IMR-90 (cell line): ENCODE results near the gene PAFAH1B1. TPM values are rescaled to one million over a fixed set of nuclear protein-coding genes. Genes with fewer than 3 reads are reported as not detected.

Experiments used
- ATAC-seq: fragments of 200-7000 bp; cut with Tn5 transposase; 2 replicates; pipeline ENCODE4 v1.9.1; 2020; ENCODE audit warnings: low read depth, mild to moderate bottlenecking, moderate library complexity
- BruUV-seq: library from RNA; stranded (reverse); fragments of 400-500 nt; replicated peaks from 2 replicates; lab custom pipeline; 2021; lab: Mats Ljungman, UMichigan
- CTCF ChIA-PET: fragments of 300-600 bp; formaldehyde crosslinking; extraction: SDS; loops from one replicate; lab custom pipeline; 2021; ENCODE audit warnings: antibody characterized with exemption; lab: Yijun Ruan, JAX
- POLR2A ChIA-PET: fragments of 300-600 bp; sonication (Branson Sonifier 250); formaldehyde crosslinking; loops from one replicate; lab custom pipeline; 2022; ENCODE audit warnings: antibody characterized with exemption; ENCODE audit not compliant: unreplicated experiment; lab: Charles Lee
- DNase-seq: peaks from one replicate; pipeline ENCODE4 v3.0.0; 2013
- H2AFZ ChIP-seq: replicated peaks from 2 replicates; pipeline ENCODE3; 2013; ENCODE audit warnings: low read length, mild to moderate bottlenecking; ENCODE audit not compliant: poor library complexity
- H2AK5ac ChIP-seq: 2 replicates; pipeline ENCODE4 v1.6.1; 2013; ENCODE audit warnings: low read depth, low read length, inconsistent platforms
- H2AK9ac ChIP-seq: replicated peaks from 2 replicates; pipeline ENCODE3; 2013; ENCODE audit warnings: mild to moderate bottlenecking, low read depth, low read length, moderate library complexity; ENCODE audit not compliant: poor library complexity
- H2BK120ac ChIP-seq: 2 replicates; pipeline ENCODE4 v1.6.1; 2013; ENCODE audit warnings: low read depth, low read length, inconsistent platforms
- H2BK15ac ChIP-seq: 3 replicates; pipeline ENCODE4 v1.6.1; 2013; ENCODE audit warnings: low read depth, low read length, inconsistent platforms
- H2BK20ac ChIP-seq: 2 replicates; pipeline ENCODE4 v1.6.1; 2013; ENCODE audit warnings: low read depth, mild to moderate bottlenecking, inconsistent platforms, low read length, moderate library complexity
- H2BK5ac ChIP-seq: 2 replicates; pipeline ENCODE4 v1.6.1; 2013; ENCODE audit warnings: mild to moderate bottlenecking, low read depth, low read length, inconsistent platforms; ENCODE audit not compliant: poor library complexity, severe bottlenecking
- H3K14ac ChIP-seq: replicated peaks from 2 replicates; pipeline ENCODE4 v1.6.1; 2013; ENCODE audit warnings: low read depth, low read length, inconsistent platforms
- H3K18ac ChIP-seq: 2 replicates; pipeline ENCODE4 v1.6.1; 2013; ENCODE audit warnings: low read depth, low read length, control low read depth
- H3K23ac ChIP-seq: 2 replicates; pipeline ENCODE4 v1.6.1; 2013; ENCODE audit warnings: low read depth, low read length, inconsistent platforms
- H3K27ac ChIP-seq: 2 replicates; pipeline ENCODE4 v1.5.1; 2013; ENCODE audit warnings: mild to moderate bottlenecking, control low read depth, low read length; ENCODE audit not compliant: insufficient read depth
- H3K27me3 ChIP-seq: 2 replicates; pipeline ENCODE4 v1.6.1; 2013; ENCODE audit warnings: low read length; ENCODE audit not compliant: control insufficient read depth, insufficient read depth
- H3K36me3 ChIP-seq: 2 replicates; pipeline ENCODE4 v1.6.1; 2013; ENCODE audit warnings: low read length, mixed read lengths; ENCODE audit not compliant: control insufficient read depth, insufficient read depth
- H3K4ac ChIP-seq: 2 replicates; pipeline ENCODE4 v1.6.1; 2013; ENCODE audit warnings: low read depth, low read length, inconsistent platforms
- H3K4me1 ChIP-seq: 2 replicates; pipeline ENCODE4 v1.6.1; 2013; ENCODE audit warnings: low read length, mixed read lengths; ENCODE audit not compliant: control insufficient read depth, insufficient read depth
- H3K4me2 ChIP-seq: 2 replicates; pipeline ENCODE4 v1.6.1; 2013; ENCODE audit warnings: low read depth, mild to moderate bottlenecking, control low read depth, low read length, moderate library complexity
- H3K4me3 ChIP-seq: 2 replicates; pipeline ENCODE4 v1.5.1; 2013; ENCODE audit warnings: low read depth, mild to moderate bottlenecking, control low read depth, low read length, moderate library complexity; ENCODE audit not compliant: insufficient read depth
- H3K56ac ChIP-seq: 2 replicates; pipeline ENCODE4 v1.6.1; 2013; ENCODE audit warnings: low read length, inconsistent platforms; ENCODE audit not compliant: insufficient read depth; ENCODE audit errors: extremely low read depth
- H3K79me1 ChIP-seq, 2 experiments: 2 replicates each; pipeline ENCODE4 v1.6.1; 2013; ENCODE audit warnings: low read length in 2 of 2, inconsistent platforms in 1 of 2, low read depth in 1 of 2
- H3K9ac ChIP-seq: 2 replicates; pipeline ENCODE4 v1.6.1; 2013; ENCODE audit warnings: low read depth, low read length, control low read depth
- H3K9me1 ChIP-seq: 2 replicates; pipeline ENCODE4 v1.6.1; 2013; ENCODE audit warnings: low read length, inconsistent platforms; ENCODE audit not compliant: insufficient read depth
- H3K9me3 ChIP-seq: 2 replicates; pipeline ENCODE4 v1.6.1; 2013; ENCODE audit warnings: low read length; ENCODE audit not compliant: control insufficient read depth, insufficient read depth
- H4K20me1 ChIP-seq: 2 replicates; pipeline ENCODE4 v1.6.1; 2013; ENCODE audit warnings: low read length, inconsistent platforms; ENCODE audit not compliant: insufficient read depth
- H4K5ac ChIP-seq: 2 replicates; pipeline ENCODE4 v1.6.1; 2013; ENCODE audit warnings: mild to moderate bottlenecking, low read depth, low read length, control low read depth
- H4K8ac ChIP-seq, 2 experiments: 2 replicates each; pipeline ENCODE4 v1.6.1; 2013; ENCODE audit warnings: low read depth in 2 of 2, low read length in 2 of 2, control low read depth in 1 of 2, inconsistent platforms in 1 of 2
- H4K91ac ChIP-seq: 2 replicates; pipeline ENCODE4 v1.6.1; 2013; ENCODE audit warnings: low read depth, low read length, inconsistent platforms; ENCODE audit not compliant: insufficient read depth
- CEBPB ChIP-seq: IDR thresholded peaks from 2 replicates; pipeline ENCODE4 v1.6.1; 2012; ENCODE audit warnings: low read depth, low read length, improper control_type of control experiment
- MAFK ChIP-seq: IDR thresholded peaks from 2 replicates; pipeline ENCODE4 v1.6.1; 2012; ENCODE audit warnings: low read depth, low read length, improper control_type of control experiment
- MXI1 ChIP-seq: IDR thresholded peaks from 2 replicates; pipeline ENCODE4 v1.6.1; 2012; ENCODE audit warnings: low read depth, mild to moderate bottlenecking, low read length, moderate library complexity, borderline replicate concordance
- RAD21 ChIP-seq: IDR thresholded peaks from 2 replicates; pipeline ENCODE4 v1.6.1; 2012; ENCODE audit warnings: low read length, improper control_type of control experiment
- WGBS, 2 experiments: methylation state at CpG; one replicate each; pipeline versions ENCODE4 v1.1.5 to v1.1.7; 2013; ENCODE audit warnings: missing lambda C conversion rate in 2 of 2; ENCODE audit not compliant: insufficient read length in 1 of 2; ENCODE audit errors: extremely low coverage in 2 of 2; 5-methylcytosine and 5-hydroxymethylcytosine counted together
- dilution Hi-C: fragments of 300-500 bp; cut with HindIII; formaldehyde crosslinking; loops from one replicate; pipeline ENCODE4 v1.14.3; 2018; ENCODE audit warnings: low sequenced_read_pairs; ENCODE audit not compliant: unreplicated experiment
- in situ Hi-C: fragments of 300-500 bp; cut with MboI; formaldehyde crosslinking; loops from 3 replicates; pipeline ENCODE4 v1.14.3; 2019; ENCODE audit warnings: low sequenced_read_pairs, inconsistent platforms, mixed read lengths
- intact Hi-C: fragments of 100-400 bp; cut with micrococcal nuclease; formaldehyde crosslinking; loops from 2 replicates; pipeline ENCODE4 v1.10.0; 2022
- polyA plus RNA-seq, 3 experiments: library from polyadenylated mRNA; depleted of rRNA; stranded (reverse); fragments of >200 nt; gene quantifications; 2 replicates each; pipeline ENCODE4 v1.2.3, GENCODE V29; 2012; ENCODE audit warnings: low replicate concordance in 1 of 3
- total RNA-seq: library from RNA; depleted of rRNA; stranded (reverse); fragments of >200 nt; gene quantifications from 2 replicates; pipeline ENCODE4 v1.2.3, GENCODE V29; 2012

PAFAH1B1 gene
- total and polyA plus RNA-seq, 2 of the 4 experiments (the other 2 are of a cell fraction), result 64.5 to 127 TPM

DNA sequence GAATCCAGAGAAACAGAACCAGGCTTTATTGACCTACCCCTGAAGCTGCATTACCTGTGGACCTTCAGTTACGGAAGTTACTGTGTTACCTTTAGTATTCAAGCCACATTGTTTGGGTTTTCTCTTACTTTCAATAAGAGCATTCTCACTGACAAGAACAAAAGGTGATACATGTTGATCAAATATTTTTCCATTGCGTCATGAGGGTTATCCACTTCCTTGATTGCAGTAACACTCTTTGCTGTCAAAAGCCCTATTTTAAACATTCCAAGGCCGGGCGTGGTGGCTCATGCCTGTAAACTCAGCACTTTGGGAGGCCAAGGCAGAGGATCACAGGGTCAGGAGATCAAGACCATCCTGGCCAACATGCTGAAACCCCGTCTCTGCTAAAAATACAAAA, 28.6 kb upstream of the PAFAH1B1 start:
- no peak overlapping the region for H4K8ac ChIP-seq
- no peak overlapping the region for H3K18ac ChIP-seq
- H3K4me3 ChIP-seq, result no peak overlapping the region
- H3K56ac ChIP-seq, result no peak overlapping the region
- in situ Hi-C loops (no loop called here), intact Hi-C loops (no loop called here), dilution Hi-C loops (no loop called here)
- H3K9ac ChIP-seq, result no peak overlapping the region
- no peak overlapping the region for H3K4me2 ChIP-seq
- H3K9me3 ChIP-seq, result peaks cover 6% of the 10 kb centered on the region
- H3K9me1 ChIP-seq, result no peaks in the 10 kb centered on the region
- DNase-seq (no peak), ATAC-seq (no peak)
- CTCF ChIA-PET, result no interaction called here
- no peak overlapping the region for H3K27ac ChIP-seq
- H2BK20ac ChIP-seq, result no peak overlapping the region
- no TSS peak for BruUV-seq
- H2BK5ac ChIP-seq, result no peak overlapping the region
- no peaks in the 10 kb centered on the region for H3K79me1 ChIP-seq
- no peaks in the 10 kb centered on the region for H3K36me3 ChIP-seq
- H2AK9ac ChIP-seq, result no peak overlapping the region
- no peak overlapping the region for H3K14ac ChIP-seq
- H2AFZ ChIP-seq, result no peak overlapping the region
- no peak overlapping the region for H3K4ac ChIP-seq
- H4K5ac ChIP-seq, result no peak overlapping the region
- H3K27me3 ChIP-seq, result no peaks in the 10 kb centered on the region
- H2AK5ac ChIP-seq, result no peak overlapping the region
- no peak overlapping the region for H3K23ac ChIP-seq
- TF ChIP-seq CEBPB (peak; percentile 25; the same call in 1 of the 2 replicates), MXI1 (no peak), MAFK (no peak), RAD21 (no peak)
- WGBS, 2 experiments, result 50% methylated on average over 2 of the region's 5 CpGs; no CpG with 5 or more reads in 1 of the 2 experiments
- no peaks in the 10 kb centered on the region for H3K4me1 ChIP-seq
- no peak overlapping the region for H2BK120ac ChIP-seq
- POLR2A ChIA-PET, result no interaction called here
- no peak overlapping the region for H4K91ac ChIP-seq
- H4K20me1 ChIP-seq, result no peaks in the 10 kb centered on the region
- H2BK15ac ChIP-seq, result no peak overlapping the region
